OCI-LY7 (cell line): ENCODE measurements around the gene BLOC1S4. TPM values are rescaled to one million over a fixed set of nuclear protein-coding genes. Genes with fewer than 3 reads are reported as not detected.

Experiments
- BruUV-seq: library from RNA; stranded (reverse); fragments of 400-500 nt; replicated peaks from 2 replicates; lab custom pipeline; 2021; lab: Mats Ljungman, UMichigan
- CTCF ChIA-PET: fragments of 300-600 bp; sonication (Branson Sonifier 250); formaldehyde crosslinking; loops from one replicate; lab custom pipeline; 2022; ENCODE audit warnings: antibody characterized with exemption; ENCODE audit not compliant: unreplicated experiment; lab: Charles Lee
- POLR2A ChIA-PET: fragments of 300-600 bp; sonication (Branson Sonifier 250); formaldehyde crosslinking; loops from one replicate; lab custom pipeline; 2022; ENCODE audit warnings: antibody characterized with exemption; lab: Charles Lee
- DNase-seq: peaks from one replicate; pipeline ENCODE4 v3.0.0-alpha.2; 2015; ENCODE audit warnings: low spot score
- H2AFZ ChIP-seq: fragments of 200-600 bp; sonication (generic), shearing (Covaris generic); 2 replicates; pipeline ENCODE4 v1.6.1; 2014; ENCODE audit warnings: mild to moderate bottlenecking, antibody characterized with exemption, low read length, moderate library complexity
- H3K27ac ChIP-seq: fragments of 200-600 bp; sonication (generic); 2 replicates; pipeline ENCODE4 v1.5.1; 2014; ENCODE audit warnings: mixed run types, low read depth, mild to moderate bottlenecking, moderate library complexity, low read length, inconsistent platforms; ENCODE audit not compliant: poor library complexity, severe bottlenecking
- H3K36me3 ChIP-seq: fragments of 200-600 bp; sonication (generic); 2 replicates; pipeline ENCODE4 v1.6.1; 2014; ENCODE audit warnings: mild to moderate bottlenecking, antibody characterized with exemption, low read length, moderate library complexity, mixed read lengths; ENCODE audit not compliant: insufficient read depth
- H3K4me1 ChIP-seq: fragments of 200-600 bp; sonication (generic); 2 replicates; pipeline ENCODE4 v1.5.1; 2014; ENCODE audit warnings: mild to moderate bottlenecking, low read length; ENCODE audit not compliant: insufficient read depth, poor library complexity, severe bottlenecking
- H3K4me2 ChIP-seq: fragments of 200-600 bp; sonication (generic); 2 replicates; pipeline ENCODE4 v1.6.1; 2014; ENCODE audit warnings: mild to moderate bottlenecking, low read length
- H3K4me3 ChIP-seq: fragments of 200-600 bp; sonication (generic); 2 replicates; pipeline ENCODE4 v1.5.1; 2014; ENCODE audit warnings: mild to moderate bottlenecking, low read depth, low read length; ENCODE audit not compliant: poor library complexity, severe bottlenecking
- H3K79me2 ChIP-seq: fragments of 200-600 bp; sonication (generic); 2 replicates; pipeline ENCODE4 v1.6.1; 2016; ENCODE audit warnings: low read depth, mild to moderate bottlenecking, low read length, moderate library complexity, mixed read lengths; ENCODE audit not compliant: insufficient read depth
- H3K9me2 ChIP-seq: fragments of 200-600 bp; sonication (generic); 2 replicates; pipeline ENCODE4 v1.6.1; 2016; ENCODE audit warnings: mild to moderate bottlenecking, low read length, mixed read lengths; ENCODE audit not compliant: insufficient read depth
- H3K9me3 ChIP-seq: fragments of 200-600 bp; sonication (generic); 2 replicates; pipeline ENCODE4 v1.6.1; 2014; ENCODE audit warnings: mild to moderate bottlenecking, mixed run types, low read length, mixed read lengths
- H4K20me1 ChIP-seq: fragments of 200-600 bp; sonication (generic); 2 replicates; pipeline ENCODE4 v1.6.1; 2014; ENCODE audit warnings: mild to moderate bottlenecking, antibody characterized with exemption, low read length, moderate library complexity, mixed read lengths; ENCODE audit not compliant: insufficient read depth
- CTCF ChIP-seq: fragments of 200-600 bp; sonication (generic); conservative IDR thresholded peaks from 2 replicates; pipeline ENCODE4 v1.5.1; 2014; ENCODE audit warnings: mild to moderate bottlenecking, antibody characterized with exemption, low read length, moderate library complexity, mixed read lengths
- EZH2phosphoT487 ChIP-seq: fragments of 200-600 bp; sonication (generic); IDR thresholded peaks from 2 replicates; pipeline ENCODE4 v1.6.1; 2018; ENCODE audit warnings: low read depth, borderline replicate concordance, mild to moderate bottlenecking, mixed run types, antibody characterized with exemption, low read length, moderate library complexity, mixed read lengths
- intact Hi-C: fragments of 100-400 bp; cut with micrococcal nuclease; formaldehyde crosslinking; loops from one replicate; pipeline ENCODE4 v1.10.0; 2022; ENCODE audit not compliant: unreplicated experiment
- total RNA-seq, 2 experiments: library from RNA; depleted of rRNA in 1 of 2; stranded (reverse); fragments of >200 nt in 1 of 2; shearing (Covaris generic) in 1 of 2; gene quantifications; 2 replicates each; pipeline ENCODE4 v1.2.3, GENCODE V29; 2014 to 2022

The BLOC1S4 gene
- total RNA-seq, 2 experiments from 2014 or later, result 32.3 to 36.1 TPM

- no peak overlapping the region for H3K4me3 ChIP-seq
- TF ChIP-seq EZH2phosphoT487 (no peak), CTCF (no peak)
- CTCF ChIA-PET, result no interaction called here
Observed at GRCh38 chr4:6699903-6700302, 16.1 kb upstream of the BLOC1S4 start.

GRCh38 chr4:6701371-6701770, 14.6 kb upstream of the BLOC1S4 start:
- Histone ChIP-seq H3K36me3 (peaks cover 51% of the 10 kb centered on the region), H3K9me3 (peaks cover 14% of the 10 kb centered on the region; the same call in 1 of the 2 replicates), H3K4me2 (no peak overlapping the region), H2AFZ (no peak overlapping the region), H3K9me2 (no peaks in the 10 kb centered on the region), H3K4me1 (peaks cover 4% of the 10 kb centered on the region), H3K79me2 (peaks cover 25% of the 10 kb centered on the region), H3K27ac (no peak overlapping the region), H4K20me1 (no peaks in the 10 kb centered on the region), H3K4me3 (no peak overlapping the region)
- intact Hi-C loops, result no loop called here
- BruUV-seq, result no TSS peak
- ChIA-PET CTCF (interaction anchor here (0.7 kb wide), 1 partner anchor 12 kb away, joined by 3 read pairs; no protein-coding TSS in a partner anchor), POLR2A (interaction anchor here (1.6 kb wide), 1 partner anchor 17 kb away, joined by 3 read pairs; no protein-coding TSS in a partner anchor)
- no peak for DNase-seq
- TF ChIP-seq CTCF (peak; percentile 72), EZH2phosphoT487 (no peak)

More at GRCh38 chr4:6699903-6700302, 16.1 kb upstream of the BLOC1S4 start:
- no peak overlapping the region for H3K4me2 ChIP-seq
- POLR2A ChIA-PET, result interaction anchor here (1.4 kb wide), 1 partner anchor 25 kb away, joined by 4 read pairs; no protein-coding TSS in a partner anchor
- no TSS peak for BruUV-seq
- no peak for DNase-seq
- 0 out of 2 replicates have a peak, but pooled peaks cover 7% of the 10 kb centered on the region for H3K9me3 ChIP-seq
- H3K36me3 ChIP-seq, result peaks cover 36% of the 10 kb centered on the region
- H3K9me2 ChIP-seq, result no peaks in the 10 kb centered on the region
- H3K27ac ChIP-seq, result no peak overlapping the region
- intact Hi-C loops, result no loop called here
- no peaks in the 10 kb centered on the region for H4K20me1 ChIP-seq
- H2AFZ ChIP-seq, result no peak overlapping the region
- H3K4me1 ChIP-seq, result no peaks in the 10 kb centered on the region
- H3K79me2 ChIP-seq, result peaks cover 10% of the 10 kb centered on the region; the same call in 1 of the 2 replicates

GRCh38 chr4:6702761-6703160, 13.2 kb upstream of the BLOC1S4 start:
- H3K4me1 ChIP-seq, result peaks cover 18% of the 10 kb centered on the region
- no peak overlapping the region for H3K4me2 ChIP-seq
- H3K9me3 ChIP-seq, result peaks cover 14% of the 10 kb centered on the region; the same call in 1 of the 2 replicates
- TF ChIP-seq EZH2phosphoT487 (no peak), CTCF (no peak)
- peaks cover 39% of the 10 kb centered on the region for H3K79me2 ChIP-seq
- intact Hi-C loops, result no loop called here
- no peak overlapping the region for H3K27ac ChIP-seq
- POLR2A ChIA-PET, result interaction anchor here (0.6 to 1.6 kb wide), 2 partner anchors 15 to 104 kb away, joined by 3 to 4 read pairs; no protein-coding TSS in a partner anchor
- H3K36me3 ChIP-seq, result peaks cover 65% of the 10 kb centered on the region
- no peaks in the 10 kb centered on the region for H3K9me2 ChIP-seq
- H2AFZ ChIP-seq, result no peak overlapping the region
- no peak overlapping the region for H3K4me3 ChIP-seq
- no peak for DNase-seq
- no peaks in the 10 kb centered on the region for H4K20me1 ChIP-seq
- BruUV-seq, result no TSS peak
- CTCF ChIA-PET, result no interaction called here
